ENCODE results near the gene OPCML.

Gene OPCML

DNA sequence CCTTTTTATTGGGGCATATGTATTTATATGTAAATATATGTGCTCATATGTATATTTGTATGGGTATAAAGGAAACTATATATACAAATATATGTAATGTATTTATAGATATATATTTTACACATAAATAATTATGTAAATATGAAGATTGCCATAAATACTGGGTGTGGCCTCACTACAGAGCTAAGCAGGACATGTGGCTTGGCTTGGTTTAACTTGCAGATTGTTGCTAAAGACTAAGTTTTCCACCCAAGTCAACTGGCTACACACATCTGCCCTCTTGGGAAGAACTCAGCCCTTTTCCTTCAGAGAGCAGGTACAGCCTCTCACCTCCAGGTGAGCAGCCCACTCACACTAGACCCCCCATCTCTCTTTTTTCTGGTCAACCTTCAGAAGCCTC, 315.5 kb downstream of the OPCML start:
- Histone ChIP-seq H3K9ac (no peak overlapping the region), H3K79me2 (ENCODE audit: insufficient read depth, low read depth) (no peaks in the 10 kb centered on the region), H3K27ac (no peak overlapping the region; the same call in 1 of the 2 replicates), H3K36me3 (ENCODE audit: insufficient read depth) (no peaks in the 10 kb centered on the region), H3K4me3 (IDR thresholded peaks at IDR 0.05; ENCODE audit: insufficient read depth, low read depth, low read length) (no peak overlapping the region), H3K4me1 (ENCODE audit: low read depth, poor library complexity, severe bottlenecking) (peaks cover 31% of the 10 kb centered on the region), H3K27me3 (ENCODE audit: insufficient read depth, low read depth) (no peaks in the 10 kb centered on the region), H2AFZ (ENCODE audit: low read depth) (no peak overlapping the region), H3K4me2 (no peak overlapping the region), H4K20me1 (ENCODE audit: insufficient read depth) (no peaks in the 10 kb centered on the region)
- TF ChIP-seq, protein P1, sequence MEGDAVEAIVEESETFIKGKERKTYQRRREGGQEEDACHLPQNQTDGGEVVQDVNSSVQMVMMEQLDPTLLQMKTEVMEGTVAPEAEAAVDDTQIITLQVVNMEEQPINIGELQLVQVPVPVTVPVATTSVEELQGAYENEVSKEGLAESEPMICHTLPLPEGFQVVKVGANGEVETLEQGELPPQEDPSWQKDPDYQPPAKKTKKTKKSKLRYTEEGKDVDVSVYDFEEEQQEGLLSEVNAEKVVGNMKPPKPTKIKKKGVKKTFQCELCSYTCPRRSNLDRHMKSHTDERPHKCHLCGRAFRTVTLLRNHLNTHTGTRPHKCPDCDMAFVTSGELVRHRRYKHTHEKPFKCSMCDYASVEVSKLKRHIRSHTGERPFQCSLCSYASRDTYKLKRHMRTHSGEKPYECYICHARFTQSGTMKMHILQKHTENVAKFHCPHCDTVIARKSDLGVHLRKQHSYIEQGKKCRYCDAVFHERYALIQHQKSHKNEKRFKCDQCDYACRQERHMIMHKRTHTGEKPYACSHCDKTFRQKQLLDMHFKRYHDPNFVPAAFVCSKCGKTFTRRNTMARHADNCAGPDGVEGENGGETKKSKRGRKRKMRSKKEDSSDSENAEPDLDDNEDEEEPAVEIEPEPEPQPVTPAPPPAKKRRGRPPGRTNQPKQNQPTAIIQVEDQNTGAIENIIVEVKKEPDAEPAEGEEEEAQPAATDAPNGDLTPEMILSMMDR (conservative IDR thresholded peaks at IDR 0.05; ENCODE audit: low read depth, low read length) = no peak

DNA sequence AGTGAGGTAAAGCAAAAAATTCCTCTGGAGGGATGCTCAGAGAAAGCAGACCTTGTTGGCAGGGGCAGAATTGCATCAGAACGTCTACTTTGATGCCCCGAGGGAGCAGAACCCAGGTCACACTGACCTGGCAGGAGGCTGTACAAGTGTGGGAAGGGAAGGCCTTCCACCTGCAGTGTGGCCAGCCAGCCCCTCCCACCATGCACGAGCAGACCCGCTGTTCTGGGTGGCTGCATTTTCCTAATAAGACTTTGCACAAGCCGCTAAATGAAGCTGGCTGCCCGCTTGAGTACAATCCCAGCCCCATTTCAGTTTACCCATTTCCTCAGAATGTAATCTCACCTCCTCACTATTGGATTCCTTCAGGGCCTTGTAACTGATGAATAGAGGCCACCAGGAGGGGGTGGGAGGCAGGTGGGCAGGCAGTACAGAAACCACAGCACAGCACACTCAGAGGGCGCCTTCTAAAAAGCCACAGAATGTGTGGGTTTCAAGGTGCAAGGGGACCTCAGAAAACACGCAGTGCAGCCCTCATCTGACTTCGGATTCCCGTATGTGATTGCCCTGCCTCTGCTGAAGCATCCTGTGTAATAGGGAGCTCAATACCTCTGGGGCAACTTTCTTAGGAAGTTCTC, 316.6 kb downstream of the OPCML start:
- H3K36me3 ChIP-seq (ENCODE audit: insufficient read depth) = no peaks in the 10 kb centered on the region
- peak overlapping the region; percentile 72 for H3K27ac ChIP-seq
- H3K4me1 ChIP-seq (ENCODE audit: low read depth, poor library complexity, severe bottlenecking) = peaks cover 31% of the 10 kb centered on the region
- H2AFZ ChIP-seq (ENCODE audit: low read depth) = peak overlapping the region; percentile 6; the same call in 1 of the 2 replicates
- H3K79me2 ChIP-seq (ENCODE audit: insufficient read depth, low read depth) = no peaks in the 10 kb centered on the region
- TF ChIP-seq, protein P1 (conservative IDR thresholded peaks at IDR 0.05; ENCODE audit: low read depth, low read length) = no peak
- no peaks in the 10 kb centered on the region for H3K27me3 ChIP-seq (ENCODE audit: insufficient read depth, low read depth)
- H3K4me3 ChIP-seq (IDR thresholded peaks at IDR 0.05; ENCODE audit: insufficient read depth, low read depth, low read length) = no peak overlapping the region
- peak overlapping the region; percentile 27; the same call in 1 of the 2 replicates for H3K9ac ChIP-seq
- H3K4me2 ChIP-seq = peak overlapping the region; percentile 42; the same call in 1 of the 2 replicates
- H4K20me1 ChIP-seq (ENCODE audit: insufficient read depth) = no peaks in the 10 kb centered on the region

DNA sequence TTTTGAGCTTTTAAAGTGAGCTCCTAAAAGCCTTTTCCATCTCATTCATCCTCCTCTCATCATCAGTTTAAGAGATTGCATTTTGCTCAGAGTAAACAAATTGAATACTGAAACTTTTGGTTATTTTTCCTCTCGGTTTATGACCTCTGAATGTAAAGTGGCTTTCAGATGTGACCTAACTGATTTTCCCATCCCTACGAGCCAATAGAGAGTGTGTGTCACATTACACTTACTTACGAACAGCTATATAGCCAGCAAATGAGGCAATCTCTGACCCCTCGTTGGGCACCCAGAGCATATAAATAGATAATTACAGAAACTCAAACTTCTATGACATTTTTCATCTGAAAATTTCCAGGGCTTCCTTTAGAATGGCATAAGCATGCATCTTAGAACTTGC, 317.7 kb downstream of the OPCML start:
- H3K36me3 ChIP-seq (ENCODE audit: insufficient read depth) = no peaks in the 10 kb centered on the region
- no peaks in the 10 kb centered on the region for H3K79me2 ChIP-seq (ENCODE audit: insufficient read depth, low read depth)
- H3K9ac ChIP-seq = 0 out of 2 replicates have a peak overlapping the region, but pooled peaks have one; percentile 27
- H3K27ac ChIP-seq = peak overlapping the region; percentile 72
- 0 out of 2 replicates have a peak overlapping the region, but pooled peaks have one; percentile 10 for H2AFZ ChIP-seq (ENCODE audit: low read depth)
- TF ChIP-seq, protein P1 (conservative IDR thresholded peaks at IDR 0.05; ENCODE audit: low read depth, low read length) = no peak
- H3K4me2 ChIP-seq = peak overlapping the region; percentile 36
- no peak overlapping the region for H3K4me3 ChIP-seq (IDR thresholded peaks at IDR 0.05; ENCODE audit: insufficient read depth, low read depth, low read length)
- no peaks in the 10 kb centered on the region for H3K27me3 ChIP-seq (ENCODE audit: insufficient read depth, low read depth)
- peaks cover 28% of the 10 kb centered on the region for H3K4me1 ChIP-seq (ENCODE audit: low read depth, poor library complexity, severe bottlenecking)
- no peaks in the 10 kb centered on the region for H4K20me1 ChIP-seq (ENCODE audit: insufficient read depth)

DNA sequence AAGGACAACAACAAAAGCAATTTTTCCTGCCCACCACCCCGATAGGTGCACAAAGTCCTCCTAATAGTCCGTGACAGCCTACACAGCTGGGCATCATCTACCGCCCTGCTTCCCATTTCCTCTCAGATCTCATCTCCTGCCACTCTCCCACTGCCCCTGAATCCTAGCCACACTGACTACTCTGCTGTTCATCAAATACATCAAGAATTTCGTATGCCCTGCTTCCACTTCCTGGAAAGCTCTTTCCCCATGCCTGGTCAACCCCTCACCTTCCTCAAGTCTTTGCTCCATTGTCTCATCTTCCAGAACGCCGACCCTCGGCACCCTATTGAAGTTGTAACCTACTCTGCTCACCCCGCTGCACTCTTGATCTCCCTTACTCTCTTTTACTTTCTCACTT, 320.1 kb downstream of the OPCML start:
- H4K20me1 ChIP-seq (ENCODE audit: insufficient read depth) = no peaks in the 10 kb centered on the region
- no peaks in the 10 kb centered on the region for H3K79me2 ChIP-seq (ENCODE audit: insufficient read depth, low read depth)
- H3K27me3 ChIP-seq (ENCODE audit: insufficient read depth, low read depth) = no peaks in the 10 kb centered on the region
- no peak overlapping the region for H3K27ac ChIP-seq
- H3K4me1 ChIP-seq (ENCODE audit: low read depth, poor library complexity, severe bottlenecking) = peaks cover 28% of the 10 kb centered on the region
- H3K9ac ChIP-seq = no peak overlapping the region
- H3K4me3 ChIP-seq (IDR thresholded peaks at IDR 0.05; ENCODE audit: insufficient read depth, low read depth, low read length) = no peak overlapping the region
- no peak overlapping the region for H3K4me2 ChIP-seq
- TF ChIP-seq, protein P1 (conservative IDR thresholded peaks at IDR 0.05; ENCODE audit: low read depth, low read length) = no peak
- no peak overlapping the region for H2AFZ ChIP-seq (ENCODE audit: low read depth)
- H3K36me3 ChIP-seq (ENCODE audit: insufficient read depth) = no peaks in the 10 kb centered on the region

All from KMS-11 (cell line).